HUES64 (cell line): ENCODE results near the gene TSSK2.

Experiments
- H3K27ac ChIP-seq: 2 replicates; pipeline ENCODE4 v1.7.0; 2013; ENCODE audit warnings: low read depth, low read length, inconsistent platforms
- H3K27me3 ChIP-seq: 2 replicates; pipeline ENCODE4 v1.6.1; 2013; ENCODE audit warnings: mild to moderate bottlenecking, low read length; ENCODE audit not compliant: insufficient read depth
- H3K36me3 ChIP-seq: 2 replicates; pipeline ENCODE4 v1.6.1; 2013; ENCODE audit warnings: mild to moderate bottlenecking, low read length; ENCODE audit not compliant: insufficient read depth
- H3K4me1 ChIP-seq: 2 replicates; pipeline ENCODE4 v1.6.1; 2013; ENCODE audit warnings: mild to moderate bottlenecking, low read length, moderate library complexity; ENCODE audit not compliant: insufficient read depth
- H3K4me3 ChIP-seq: 2 replicates; pipeline ENCODE4 v1.5.1; 2013; ENCODE audit warnings: mild to moderate bottlenecking, low read length, moderate library complexity
- H3K9ac ChIP-seq: 2 replicates; pipeline ENCODE4 v1.6.1; 2013; ENCODE audit warnings: mild to moderate bottlenecking, low read depth, low read length
- H3K9me3 ChIP-seq: 2 replicates; pipeline ENCODE4 v1.6.1; 2013; ENCODE audit warnings: low read depth, low read length; ENCODE audit not compliant: insufficient read depth
- WGBS: fragments of 150-250, 120-280 bp; methylation state at CpG from one replicate; pipeline ENCODE4 v1.1.7; 2013; ENCODE audit warnings: missing lambda C conversion rate; 5-methylcytosine and 5-hydroxymethylcytosine counted together

TSSK2 gene

DNA sequence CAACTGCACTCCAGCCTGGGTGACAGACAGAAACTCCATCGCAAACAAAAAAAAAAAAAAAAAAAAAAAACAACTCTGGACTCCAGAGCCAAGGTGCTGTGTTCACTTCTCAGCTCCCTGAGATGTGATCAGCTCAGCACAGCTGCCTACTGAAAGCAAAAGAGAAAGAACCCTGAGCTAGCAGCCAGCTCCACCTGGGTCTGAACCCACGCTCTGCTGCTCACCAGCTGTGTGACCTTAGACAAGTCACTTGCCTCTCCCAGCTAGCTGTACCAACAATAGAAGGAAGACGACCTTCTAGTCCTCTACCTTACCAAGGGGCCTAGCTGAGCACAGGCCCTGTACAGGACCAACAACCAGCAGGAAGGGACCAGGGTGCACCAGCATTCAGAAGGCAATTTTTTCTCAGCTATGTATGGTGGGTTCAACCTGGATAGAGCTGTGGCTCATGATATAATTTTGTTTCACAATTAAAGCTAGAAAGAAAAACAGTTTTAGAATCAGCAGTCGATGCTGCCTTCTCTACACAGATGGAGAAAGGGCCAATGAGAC is 12.7 kb upstream of the TSSK2 start:
- Histone ChIP-seq H3K4me1 (peaks cover 15% of the 10 kb centered on the region; the same call in 1 of the 2 replicates), H3K27ac (no peak overlapping the region), H3K36me3 (peaks cover 14% of the 10 kb centered on the region), H3K4me3 (no peak overlapping the region), H3K9me3 (no peaks in the 10 kb centered on the region), H3K27me3 (no peaks in the 10 kb centered on the region), H3K9ac (no peak overlapping the region)
- 96% methylated on average over 4 of the region's 4 CpGs for WGBS

DNA sequence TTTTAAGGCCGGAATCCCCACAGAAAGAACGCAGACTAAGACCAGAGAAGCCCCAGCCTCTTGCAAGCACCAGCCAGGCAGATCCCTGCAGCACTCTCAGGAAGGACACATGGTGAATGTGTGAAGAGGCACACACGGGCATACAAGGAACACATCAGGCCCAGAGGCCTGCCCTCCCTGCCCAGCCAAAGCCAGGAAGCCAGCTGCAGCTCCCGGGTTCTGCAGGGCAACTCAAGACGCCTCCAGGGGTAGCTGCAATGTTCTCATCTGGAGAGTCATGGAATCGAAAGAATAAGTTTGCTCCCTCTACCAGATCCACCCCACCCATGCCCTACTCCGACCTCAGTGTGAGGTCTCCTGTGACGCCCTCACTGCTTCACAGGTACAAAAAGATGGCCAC is 11.2 kb upstream of the TSSK2 start:
- 90% methylated on average over 8 of the region's 8 CpGs for WGBS
- no peaks in the 10 kb centered on the region for H3K9me3 ChIP-seq
- H3K4me3 ChIP-seq: no peak overlapping the region
- H3K27ac ChIP-seq: no peak overlapping the region
- H3K9ac ChIP-seq: no peak overlapping the region
- H3K36me3 ChIP-seq: peaks cover 14% of the 10 kb centered on the region
- H3K4me1 ChIP-seq: peaks cover 15% of the 10 kb centered on the region; the same call in 1 of the 2 replicates
- H3K27me3 ChIP-seq: no peaks in the 10 kb centered on the region

DNA sequence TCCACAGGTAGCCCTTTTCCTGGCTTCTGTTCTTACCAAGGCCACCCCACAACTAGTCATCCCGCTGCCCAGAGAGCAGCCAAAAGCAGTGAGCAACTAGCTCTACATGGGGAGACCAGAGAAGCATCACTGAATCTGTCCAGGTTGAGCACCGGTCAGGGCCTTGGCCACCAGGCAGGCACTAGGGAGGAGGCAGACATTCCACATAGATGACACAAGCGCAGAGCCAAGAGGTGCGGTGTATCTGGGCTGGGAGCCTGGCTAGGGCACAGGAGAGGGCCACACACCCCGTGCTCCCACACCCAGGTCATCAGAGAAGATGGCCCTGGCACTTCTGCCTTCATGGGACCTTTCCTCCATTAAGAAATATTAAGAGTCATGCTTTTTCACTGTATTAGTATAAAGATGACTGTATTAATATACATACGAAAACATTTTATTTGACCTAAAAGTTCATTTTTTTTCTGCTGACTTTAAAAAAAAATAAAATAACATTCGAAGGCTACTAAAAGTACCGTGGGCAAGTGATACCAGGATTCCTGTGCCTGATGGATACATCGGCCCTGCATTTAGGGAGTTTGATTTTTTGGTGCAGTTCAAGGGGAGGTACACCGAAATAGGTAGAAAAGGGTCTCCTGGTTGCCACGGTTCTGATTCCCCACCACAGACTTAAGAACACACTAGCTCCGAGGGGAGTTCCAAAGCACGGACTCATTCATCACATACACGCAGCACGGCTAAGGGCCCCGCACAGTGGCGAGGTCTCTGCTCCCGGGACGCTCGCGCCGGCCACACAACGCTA is 10.1 kb upstream of the TSSK2 start:
- Histone ChIP-seq H3K9ac (peak overlapping the region; percentile 76), H3K9me3 (no peaks in the 10 kb centered on the region), H3K27ac (peak overlapping the region; percentile 97; the same call in 1 of the 2 replicates), H3K27me3 (no peaks in the 10 kb centered on the region), H3K36me3 (peaks cover 14% of the 10 kb centered on the region), H3K4me1 (peaks cover 15% of the 10 kb centered on the region; the same call in 1 of the 2 replicates), H3K4me3 (peak overlapping the region; percentile 95)
- WGBS: 23% methylated on average over 23 of the region's 23 CpGs

DNA sequence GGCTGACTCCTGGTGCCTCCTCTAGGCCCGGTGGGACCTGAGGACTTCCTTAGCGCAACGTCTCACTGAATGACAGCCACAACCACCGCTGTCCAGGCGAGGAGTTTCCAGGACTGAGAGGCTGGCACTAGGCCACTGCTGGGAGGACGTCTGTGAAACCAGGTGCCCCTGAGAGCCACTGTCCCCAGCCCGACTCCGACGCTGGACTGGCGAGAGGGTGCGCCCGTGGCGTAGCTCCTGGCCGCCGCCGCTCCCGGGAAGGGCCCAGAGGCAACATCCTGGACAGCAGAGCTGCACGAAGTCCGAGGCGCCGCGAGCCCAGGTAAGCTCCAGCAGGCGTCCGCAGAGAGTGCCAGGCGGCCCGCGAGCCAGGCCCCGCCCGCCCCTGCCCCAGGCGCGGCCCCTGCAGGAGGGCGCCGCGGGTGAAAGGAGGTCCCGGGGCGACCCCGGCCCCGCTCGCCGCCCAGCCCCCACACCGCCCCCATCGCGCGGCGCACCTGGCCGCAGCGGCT is 9.4 kb upstream of the TSSK2 start:
- Histone ChIP-seq H3K36me3 (peaks cover 14% of the 10 kb centered on the region), H3K9me3 (no peaks in the 10 kb centered on the region), H3K4me1 (peaks cover 15% of the 10 kb centered on the region; the same call in 1 of the 2 replicates), H3K27ac (peak overlapping the region; percentile 97), H3K4me3 (peak overlapping the region; percentile 95), H3K27me3 (no peaks in the 10 kb centered on the region), H3K9ac (peak overlapping the region; percentile 96)
- WGBS: under 1% methylated on average over 47 of the region's 47 CpGs

DNA sequence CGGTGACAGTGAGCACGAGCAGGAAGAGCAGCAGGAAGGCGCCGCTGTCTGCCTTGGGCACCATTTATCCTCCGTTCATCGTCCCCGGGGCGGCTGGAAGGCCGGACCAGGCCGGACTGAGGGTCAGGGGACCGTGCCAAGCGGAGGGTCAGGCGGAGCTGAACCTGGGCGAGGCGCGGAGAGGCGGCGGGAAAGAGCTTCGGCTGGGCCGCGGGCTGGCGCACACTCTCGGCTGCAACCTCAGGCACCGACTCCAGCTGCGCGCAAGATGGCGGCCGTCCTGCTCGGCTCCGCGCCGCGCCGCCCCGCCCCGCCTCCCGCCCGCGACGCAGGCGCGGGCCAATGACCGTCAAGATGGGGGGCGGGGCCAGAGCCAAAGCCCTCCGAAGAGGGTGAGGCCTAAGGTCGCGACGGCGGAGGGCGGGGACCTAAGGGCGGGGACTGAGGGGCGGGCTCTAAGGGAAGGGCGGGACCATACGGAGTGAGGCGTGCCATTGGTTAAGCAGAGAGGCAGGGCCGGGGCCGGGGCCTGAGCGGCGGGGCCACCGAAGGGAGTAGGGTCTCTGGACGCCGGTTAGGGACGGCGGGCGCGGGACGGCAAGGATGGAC is 8.9 kb upstream of the TSSK2 start, which contains the start of gene DGCR2:
Gene DGCR2, minus strand, starts transcription at position 270 of the 609 bp plus-strand sequence. Its CDS starts 206 bp downstream, at position 64.
- peaks cover 14% of the 10 kb centered on the region for H3K36me3 ChIP-seq
- H3K9ac ChIP-seq: peak within 1 kb of the TSS; percentile 96
- H3K27me3 ChIP-seq: no peaks in the 10 kb centered on the region
- peak within 1 kb of the TSS; percentile 97 for H3K27ac ChIP-seq
- peak within 1 kb of the TSS; percentile 95 for H3K4me3 ChIP-seq
- under 1% methylated on average over 67 of the region's 67 CpGs for WGBS
- H3K4me1 ChIP-seq: peaks cover 15% of the 10 kb centered on the region; the same call in 1 of the 2 replicates
- no peaks in the 10 kb centered on the region for H3K9me3 ChIP-seq

DNA sequence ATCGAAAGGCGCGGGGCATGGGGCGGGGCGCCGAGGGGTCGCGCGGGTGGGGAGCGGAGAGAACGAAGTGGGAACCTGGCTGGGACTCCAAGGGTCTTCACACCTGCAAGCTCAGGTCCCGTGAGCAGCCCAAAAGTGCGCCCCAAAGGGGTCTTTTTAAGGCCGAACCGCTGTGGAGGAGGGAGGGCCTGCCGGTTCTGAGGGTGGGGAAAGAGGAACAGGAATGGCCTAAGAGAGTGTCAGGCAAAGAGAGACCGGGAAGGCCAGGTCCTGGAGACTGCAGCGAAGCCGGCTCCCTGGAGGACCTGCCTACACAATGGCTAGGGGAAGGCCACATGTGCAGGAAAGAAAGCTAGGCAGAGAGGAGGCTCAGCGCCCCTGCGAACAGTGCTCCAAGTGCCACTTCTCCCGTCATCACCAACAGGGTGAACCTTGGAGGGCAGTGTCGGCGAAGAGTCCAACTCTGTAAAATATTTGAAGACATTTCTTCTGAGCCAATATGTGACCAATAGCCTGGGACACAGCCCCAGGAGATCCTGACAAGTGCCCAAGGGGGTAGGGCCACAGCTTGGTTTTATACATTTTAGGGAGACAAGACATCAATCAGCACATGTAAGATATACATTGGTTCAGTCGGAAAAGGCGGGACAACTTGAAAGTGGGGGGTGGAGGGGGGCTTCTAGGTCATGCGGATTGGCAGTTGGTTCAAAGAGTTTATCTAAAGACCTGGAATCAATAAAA is 8.2 kb upstream of the TSSK2 start:
- H3K9ac ChIP-seq: peak overlapping the region; percentile 52
- no peaks in the 10 kb centered on the region for H3K27me3 ChIP-seq
- 0 out of 2 replicates have a peak overlapping the region, but pooled peaks have one; percentile 12 for H3K27ac ChIP-seq
- no peaks in the 10 kb centered on the region for H3K9me3 ChIP-seq
- H3K4me3 ChIP-seq: peak overlapping the region; percentile 66
- 16% methylated on average over 27 of the region's 27 CpGs for WGBS
- H3K4me1 ChIP-seq: peaks cover 15% of the 10 kb centered on the region; the same call in 1 of the 2 replicates
- peaks cover 14% of the 10 kb centered on the region for H3K36me3 ChIP-seq

DNA sequence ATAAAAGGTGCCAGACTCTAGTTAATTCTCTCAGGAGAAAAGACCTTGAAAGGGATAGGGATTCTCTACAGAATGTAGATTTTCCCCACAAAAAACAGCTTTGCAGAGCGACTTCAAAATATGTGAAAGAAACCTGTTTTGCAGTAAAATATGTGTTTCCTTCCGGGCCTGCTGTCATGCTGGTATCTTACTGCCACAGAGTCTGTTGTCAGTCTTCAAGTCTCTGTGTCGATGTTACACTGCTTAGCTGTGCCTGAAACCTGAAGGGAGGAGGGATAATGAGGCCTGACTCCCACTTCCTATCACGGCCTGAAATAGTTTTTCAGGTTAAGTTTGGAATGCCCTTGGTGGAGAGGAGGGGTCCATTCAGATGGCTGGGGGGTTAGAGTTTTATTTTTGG is 7.2 kb upstream of the TSSK2 start:
- Histone ChIP-seq H3K4me1 (peaks cover 15% of the 10 kb centered on the region; the same call in 1 of the 2 replicates), H3K27ac (no peak overlapping the region), H3K4me3 (no peak overlapping the region), H3K9ac (no peak overlapping the region), H3K36me3 (peaks cover 8% of the 10 kb centered on the region; the same call in 1 of the 2 replicates), H3K27me3 (no peaks in the 10 kb centered on the region), H3K9me3 (no peaks in the 10 kb centered on the region)
- whole genome bisulfite sequencing: 93% methylated on average over 4 of the region's 4 CpGs

DNA sequence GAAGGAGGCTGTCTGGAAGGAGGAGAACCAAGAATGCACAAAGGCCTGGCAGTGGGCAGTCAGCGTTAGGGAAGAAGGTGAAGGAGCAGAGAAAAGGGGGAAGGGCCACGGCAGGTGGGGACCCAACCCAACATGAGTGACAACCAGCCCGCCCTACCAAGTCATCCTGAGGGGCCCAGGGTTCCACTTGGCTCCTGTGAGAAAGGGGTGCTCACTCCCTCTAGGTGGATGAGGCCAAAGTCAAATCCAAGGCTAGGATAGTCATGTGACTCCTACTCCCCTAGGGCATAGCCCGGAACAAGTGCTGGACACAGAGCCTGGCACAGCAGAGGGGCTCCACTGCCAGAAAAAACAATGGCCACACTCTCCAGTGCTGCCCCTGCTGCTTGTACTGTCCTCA is 6.7 kb upstream of the TSSK2 start:
- Histone ChIP-seq H3K9me3 (no peaks in the 10 kb centered on the region), H3K9ac (no peak overlapping the region), H3K36me3 (peaks cover 5% of the 10 kb centered on the region; the same call in 1 of the 2 replicates), H3K4me3 (no peak overlapping the region), H3K27me3 (no peaks in the 10 kb centered on the region), H3K4me1 (peaks cover 15% of the 10 kb centered on the region; the same call in 1 of the 2 replicates), H3K27ac (no peak overlapping the region)
- 75% methylated on average over 4 of the region's 4 CpGs for WGBS

DNA sequence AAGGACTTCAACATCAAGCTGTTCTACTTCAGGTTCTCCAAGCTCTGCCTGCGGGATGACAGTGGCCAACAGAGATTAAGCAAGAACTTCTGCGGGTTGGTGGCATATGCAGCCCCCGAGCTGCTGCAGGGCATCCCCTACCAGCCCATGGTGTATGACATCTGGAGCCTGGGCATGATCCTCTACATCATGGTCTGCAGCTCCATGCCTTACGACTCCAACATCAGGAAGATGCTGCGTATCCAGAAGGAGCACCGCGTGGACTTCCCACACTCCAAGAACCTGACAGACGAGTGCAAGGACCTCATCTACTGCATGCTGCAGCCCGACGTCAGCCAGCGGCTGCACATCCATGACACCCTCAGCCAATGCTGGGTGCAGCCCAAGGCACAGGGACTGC is 6.1 kb upstream of the TSSK2 start:
- WGBS: 93% methylated on average over 11 of the region's 11 CpGs
- Histone ChIP-seq H3K4me1 (peaks cover 15% of the 10 kb centered on the region; the same call in 1 of the 2 replicates), H3K9ac (no peak overlapping the region), H3K4me3 (no peak overlapping the region), H3K27me3 (no peaks in the 10 kb centered on the region), H3K36me3 (peaks cover 3% of the 10 kb centered on the region; the same call in 1 of the 2 replicates), H3K9me3 (no peaks in the 10 kb centered on the region), H3K27ac (no peak overlapping the region)

DNA sequence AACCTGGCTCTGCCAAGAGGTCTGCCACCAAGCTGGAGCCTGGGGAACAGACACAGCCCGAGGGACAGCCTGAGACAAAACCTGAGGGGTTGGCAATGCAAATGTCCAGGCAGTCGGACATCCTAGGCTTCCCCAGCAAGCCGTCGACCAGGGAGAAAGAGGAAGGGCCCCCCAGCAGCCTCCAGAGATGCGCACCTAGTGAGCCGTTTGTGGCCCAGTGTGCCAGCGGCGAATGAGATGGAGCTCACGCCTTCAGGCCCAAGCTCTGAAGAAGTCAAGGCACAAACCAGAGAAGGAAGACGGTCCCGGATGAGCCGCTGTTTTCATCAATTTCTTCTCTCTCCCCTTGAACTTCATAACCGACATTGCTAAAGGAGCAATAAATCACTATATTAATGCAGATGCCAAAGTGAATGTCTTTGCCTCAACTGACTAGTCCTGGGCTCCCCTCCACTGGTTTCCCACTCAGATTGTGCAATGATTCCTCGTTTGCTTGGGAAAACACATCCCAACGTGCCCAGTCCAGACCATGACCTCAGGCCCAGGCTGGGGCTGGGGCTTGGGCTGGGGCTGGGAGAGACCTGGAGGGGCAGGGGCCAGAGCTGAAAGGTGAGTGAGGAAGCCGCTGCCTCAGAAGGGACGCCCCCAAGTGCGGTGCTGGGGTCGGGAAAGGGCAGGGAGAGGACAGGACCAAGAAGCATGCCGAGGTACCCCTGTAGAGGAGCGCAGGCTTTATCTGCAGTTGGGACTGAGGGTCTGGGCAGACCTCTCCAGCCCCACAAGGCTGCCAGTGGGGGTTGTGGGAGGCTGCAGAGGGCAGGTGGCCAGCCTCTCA is 5.4 kb upstream of the TSSK2 start:
- Histone ChIP-seq H3K9ac (no peak overlapping the region), H3K9me3 (no peaks in the 10 kb centered on the region), H3K4me3 (no peak overlapping the region), H3K27ac (no peak overlapping the region), H3K36me3 (no peaks in the 10 kb centered on the region), H3K4me1 (peaks cover 9% of the 10 kb centered on the region; the same call in 1 of the 2 replicates), H3K27me3 (no peaks in the 10 kb centered on the region)
- WGBS: 86% methylated on average over 21 of the region's 21 CpGs
